Calu3 (cell line): Measurements from ENCODE around the gene FITM2. TPM values are rescaled to one million over a fixed set of nuclear protein-coding genes. Genes with fewer than 3 reads are reported as not detected.

Experiments used
- BruUV-seq: library from RNA; stranded (reverse); fragments of 400-500 nt; replicated peaks from 2 replicates; lab custom pipeline; 2021; lab: Mats Ljungman, UMichigan
- CTCF ChIA-PET: fragments of 300-600 bp; sonication (Branson Sonifier 250); formaldehyde crosslinking; loops from one replicate; lab custom pipeline; 2022; ENCODE audit warnings: antibody characterized with exemption; lab: Charles Lee
- DNase-seq: peaks from one replicate; pipeline ENCODE4 v3.0.0; 2022
- H3K27ac Mint-ChIP-seq: one replicate; pipeline ENCODE4 v1.8.0; 2022; ENCODE audit warnings: mixed read lengths; ENCODE audit not compliant: unreplicated experiment
- H3K27me3 Mint-ChIP-seq: one replicate; pipeline ENCODE4 v1.8.0; 2022; ENCODE audit warnings: mixed read lengths; ENCODE audit not compliant: unreplicated experiment
- H3K36me3 Mint-ChIP-seq: one replicate; pipeline ENCODE4 v1.8.0; 2022; ENCODE audit warnings: mild to moderate bottlenecking, moderate library complexity, mixed read lengths; ENCODE audit not compliant: insufficient read depth, unreplicated experiment
- H3K4me1 Mint-ChIP-seq: one replicate; pipeline ENCODE4 v1.8.0; 2022; ENCODE audit warnings: mild to moderate bottlenecking, low read depth, mixed read lengths; ENCODE audit not compliant: unreplicated experiment
- H3K4me3 Mint-ChIP-seq: one replicate; pipeline ENCODE4 v1.8.0; 2022; ENCODE audit warnings: mild to moderate bottlenecking, low read depth, moderate library complexity, mixed read lengths; ENCODE audit not compliant: unreplicated experiment
- H3K9me3 Mint-ChIP-seq: one replicate; pipeline ENCODE4 v1.8.0; 2022; ENCODE audit warnings: low read depth, mixed read lengths; ENCODE audit not compliant: unreplicated experiment
- intact Hi-C: fragments of 100-400 bp; cut with micrococcal nuclease; formaldehyde crosslinking; loops from one replicate; pipeline ENCODE4 v1.10.0; 2022; ENCODE audit not compliant: unreplicated experiment
- total RNA-seq: library from RNA; stranded (reverse); gene quantifications from 2 replicates; pipeline ENCODE4 v1.2.3, GENCODE V29; 2022
- TF ChIP-seq, protein P1 (sequence below): fragments of 200-600 bp; IDR thresholded peaks from one replicate; pipeline ENCODE4 v1.8.0; 2022; ENCODE audit warnings: antibody characterized with exemption; ENCODE audit not compliant: unreplicated experiment

The FITM2 gene
- total RNA-seq, 1 experiment from 2014 or later = 13.0 TPM

DNA sequence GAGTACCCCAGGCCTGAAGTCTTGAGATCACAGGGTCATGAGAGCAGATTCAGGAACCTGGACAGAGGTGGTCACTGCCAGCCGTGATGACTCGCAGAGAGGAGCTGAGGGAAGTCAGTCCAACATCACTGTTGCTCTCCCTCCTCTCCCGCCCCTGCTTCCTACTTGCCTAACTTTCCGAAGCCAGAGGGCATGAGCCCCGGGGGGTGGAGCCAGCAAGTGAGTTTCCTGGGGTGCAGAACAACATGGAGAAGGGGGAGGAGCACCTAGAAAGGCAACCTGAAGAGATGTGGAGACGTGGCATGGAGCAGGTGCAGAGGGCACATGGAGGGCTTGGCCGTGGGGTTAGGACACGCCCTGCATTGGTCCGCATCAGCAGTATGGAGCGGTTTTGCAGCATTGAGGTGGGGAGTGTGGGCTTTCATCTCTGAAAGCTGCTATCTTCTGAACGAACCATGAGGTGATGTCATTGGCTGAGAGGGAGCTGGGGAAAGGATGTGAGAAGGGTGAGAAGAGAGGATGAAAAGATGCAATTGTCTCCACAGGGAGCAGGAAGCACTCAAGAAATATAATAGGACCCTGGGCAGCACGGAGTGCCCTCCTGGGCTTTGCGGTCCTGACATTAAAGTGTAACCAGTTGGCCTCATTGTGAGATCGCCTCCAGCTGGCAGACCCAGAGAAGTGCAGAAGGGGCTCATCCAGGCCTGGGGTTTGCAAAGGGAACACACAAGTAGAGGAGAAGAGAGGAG, 38.9 kb downstream of the FITM2 start:
- H3K9me3 Mint-ChIP-seq = no peaks in the 10 kb centered on the region
- no peak for DNase-seq
- no peak overlapping the region for H3K27ac Mint-ChIP-seq
- no TSS peak for BruUV-seq
- H3K36me3 Mint-ChIP-seq = no peaks in the 10 kb centered on the region
- CTCF ChIA-PET = interaction anchor here (0.6 kb wide), 1 partner anchor 467 kb away, joined by 3 read pairs; no protein-coding TSS in a partner anchor
- peaks cover 26% of the 10 kb centered on the region for H3K27me3 Mint-ChIP-seq
- H3K4me1 Mint-ChIP-seq = no peaks in the 10 kb centered on the region
- TF ChIP-seq, protein P1, sequence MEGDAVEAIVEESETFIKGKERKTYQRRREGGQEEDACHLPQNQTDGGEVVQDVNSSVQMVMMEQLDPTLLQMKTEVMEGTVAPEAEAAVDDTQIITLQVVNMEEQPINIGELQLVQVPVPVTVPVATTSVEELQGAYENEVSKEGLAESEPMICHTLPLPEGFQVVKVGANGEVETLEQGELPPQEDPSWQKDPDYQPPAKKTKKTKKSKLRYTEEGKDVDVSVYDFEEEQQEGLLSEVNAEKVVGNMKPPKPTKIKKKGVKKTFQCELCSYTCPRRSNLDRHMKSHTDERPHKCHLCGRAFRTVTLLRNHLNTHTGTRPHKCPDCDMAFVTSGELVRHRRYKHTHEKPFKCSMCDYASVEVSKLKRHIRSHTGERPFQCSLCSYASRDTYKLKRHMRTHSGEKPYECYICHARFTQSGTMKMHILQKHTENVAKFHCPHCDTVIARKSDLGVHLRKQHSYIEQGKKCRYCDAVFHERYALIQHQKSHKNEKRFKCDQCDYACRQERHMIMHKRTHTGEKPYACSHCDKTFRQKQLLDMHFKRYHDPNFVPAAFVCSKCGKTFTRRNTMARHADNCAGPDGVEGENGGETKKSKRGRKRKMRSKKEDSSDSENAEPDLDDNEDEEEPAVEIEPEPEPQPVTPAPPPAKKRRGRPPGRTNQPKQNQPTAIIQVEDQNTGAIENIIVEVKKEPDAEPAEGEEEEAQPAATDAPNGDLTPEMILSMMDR = no peak
- H3K4me3 Mint-ChIP-seq = no peak overlapping the region
- intact Hi-C loops = no loop called here

DNA sequence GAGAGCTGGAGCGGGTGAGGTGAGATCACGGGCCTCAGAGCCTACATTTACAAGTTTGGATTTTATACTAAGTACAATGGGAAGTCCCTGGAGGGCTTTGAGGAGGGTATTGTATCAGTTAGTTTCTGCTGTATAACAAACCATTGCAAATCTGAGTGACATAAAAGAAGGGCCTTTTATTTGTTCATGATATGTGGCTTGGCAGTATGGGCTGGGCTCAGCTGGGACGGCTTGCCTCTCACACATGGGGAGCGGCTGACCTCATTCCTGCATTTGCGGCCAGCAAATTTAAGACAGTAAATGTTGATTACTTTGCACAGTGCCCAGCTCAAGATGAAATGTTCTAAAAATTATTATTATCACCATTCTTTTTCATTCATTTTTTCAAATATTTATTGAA, 42.2 kb downstream of the FITM2 start:
- Mint-ChIP-seq H3K4me3 (no peak overlapping the region), H3K36me3 (no peaks in the 10 kb centered on the region), H3K27me3 (peaks cover 41% of the 10 kb centered on the region), H3K27ac (no peak overlapping the region), H3K4me1 (no peaks in the 10 kb centered on the region), H3K9me3 (no peaks in the 10 kb centered on the region)
- CTCF ChIA-PET = no interaction called here
- DNase-seq = no peak
- TF ChIP-seq, protein P1 = no peak
- no TSS peak for BruUV-seq
- intact Hi-C loops = no loop called here

DNA sequence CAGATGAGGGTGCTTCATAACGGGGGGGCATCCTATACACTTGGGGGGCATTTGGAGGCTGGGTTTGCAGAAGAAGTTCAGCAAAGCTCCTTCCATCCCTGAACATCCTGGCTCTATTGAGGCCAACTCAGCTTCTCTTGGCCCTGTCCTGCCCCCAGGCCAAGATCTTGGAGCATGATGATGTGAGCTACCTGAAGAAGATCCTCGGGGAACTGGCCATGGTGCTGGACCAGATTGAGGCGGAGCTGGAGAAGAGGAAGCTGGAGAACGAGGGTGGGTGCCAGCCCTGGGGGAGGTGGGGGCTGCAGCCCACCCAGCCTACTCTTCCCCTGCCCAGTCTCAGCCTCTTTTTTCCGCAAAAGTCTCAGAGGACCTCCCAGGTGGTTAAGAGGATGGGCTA, 46.7 kb downstream of the FITM2 start:
- intact Hi-C loops = no loop called here
- peaks cover 69% of the 10 kb centered on the region for H3K27me3 Mint-ChIP-seq
- H3K4me3 Mint-ChIP-seq = no peak overlapping the region
- H3K36me3 Mint-ChIP-seq = no peaks in the 10 kb centered on the region
- no peaks in the 10 kb centered on the region for H3K4me1 Mint-ChIP-seq
- TF ChIP-seq, protein P1 = no peak
- DNase-seq = no peak
- H3K9me3 Mint-ChIP-seq = no peaks in the 10 kb centered on the region
- BruUV-seq = no TSS peak
- CTCF ChIA-PET = interaction anchor here (0.6 kb wide), 1 partner anchor 143 kb away, joined by 5 read pairs; no protein-coding TSS in a partner anchor
- no peak overlapping the region for H3K27ac Mint-ChIP-seq

DNA sequence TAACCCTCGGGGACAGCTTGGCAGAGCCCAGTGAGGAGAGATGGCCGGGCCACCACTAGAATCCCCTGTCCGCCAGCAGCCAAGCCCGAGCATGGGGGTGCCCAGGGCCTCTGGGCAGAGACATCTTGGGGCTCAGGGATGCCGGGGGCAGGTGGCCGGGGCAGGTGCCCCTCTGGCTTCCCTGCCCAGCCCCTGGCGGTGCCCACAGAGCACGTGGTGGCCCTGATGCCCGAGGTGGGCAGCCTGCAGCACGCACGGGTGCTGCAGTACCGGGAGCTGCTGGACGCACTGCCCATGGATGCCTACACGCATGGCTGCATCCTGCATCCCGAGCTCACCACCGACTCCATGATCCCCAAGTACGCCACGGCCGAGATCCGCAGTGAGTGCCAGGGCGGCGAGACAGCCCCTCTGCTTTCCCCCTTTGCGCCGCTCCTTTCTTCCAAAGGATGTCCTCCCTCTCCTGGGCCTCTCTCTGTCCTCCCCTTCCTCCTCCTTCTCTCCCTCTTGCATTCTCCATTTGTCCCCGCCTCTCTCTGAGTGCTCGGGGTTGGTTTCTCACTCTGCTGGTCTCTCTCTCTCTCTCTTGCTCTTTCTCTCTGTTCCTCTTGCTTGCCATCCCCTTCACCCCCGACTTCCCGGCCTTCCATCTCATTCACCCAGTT, 52.6 kb downstream of the FITM2 start:
- H3K4me3 Mint-ChIP-seq = no peak overlapping the region
- H3K27ac Mint-ChIP-seq = no peak overlapping the region
- H3K4me1 Mint-ChIP-seq = no peaks in the 10 kb centered on the region
- no TSS peak for BruUV-seq
- intact Hi-C loops = no loop called here
- H3K9me3 Mint-ChIP-seq = no peaks in the 10 kb centered on the region
- H3K36me3 Mint-ChIP-seq = no peaks in the 10 kb centered on the region
- no peak for DNase-seq
- CTCF ChIA-PET = interaction anchor here (0.7 kb wide), 1 partner anchor 106 kb away, joined by 4 read pairs; no protein-coding TSS in a partner anchor
- H3K27me3 Mint-ChIP-seq = peaks cover 50% of the 10 kb centered on the region
- TF ChIP-seq, protein P1 = no peak
